ENCODE results near the gene CDH22. TPM values are rescaled to one million over a fixed set of nuclear protein-coding genes. Genes with fewer than 3 reads are reported as not detected.

CDH22 gene
- total and polyA plus RNA-seq, 2 donors from 2014 or later: 0.19 to 1.6 TPM

DNA sequence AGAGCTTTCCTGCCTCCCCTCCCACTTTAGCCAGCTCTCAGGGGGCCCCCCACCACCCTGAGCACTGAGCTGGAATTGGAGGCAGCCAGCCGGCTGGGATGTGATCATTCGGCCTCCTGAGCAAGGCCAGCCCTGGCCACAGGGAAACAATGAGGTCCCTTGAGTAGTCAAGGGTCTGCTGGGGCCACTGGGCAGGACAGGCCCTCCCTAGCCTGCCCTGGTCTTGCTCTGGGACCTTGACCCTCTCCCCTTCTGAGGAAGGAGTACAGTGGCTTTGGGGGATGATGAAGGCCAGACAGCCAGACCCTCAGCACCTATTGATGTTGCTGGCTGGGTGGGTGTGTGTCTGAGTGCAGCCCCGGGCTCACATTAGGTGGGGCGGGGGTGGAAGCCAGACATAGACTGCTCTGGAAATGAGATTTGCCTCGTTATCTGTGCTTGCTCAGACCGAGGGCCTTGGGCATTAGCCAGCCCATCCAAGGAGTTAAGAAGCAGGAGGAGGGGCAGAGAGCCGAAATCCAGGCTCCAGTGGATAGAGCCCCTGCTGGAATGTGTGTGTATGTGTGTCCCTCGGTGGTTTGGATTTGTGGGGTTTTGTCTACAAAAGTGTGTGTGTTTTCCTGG, 168.9 kb downstream of the CDH22 start:
- no peak for FAIRE-seq
- Histone ChIP-seq H3K4me3 (ENCODE audit: low read length in 3 of 3) (no peak overlapping the region), H3K4me1 (ENCODE audit: control insufficient read depth in 2 of 3, insufficient read depth in 2 of 3, low read depth in 1 of 3, low read length in 3 of 3) (no peaks in the 10 kb centered on the region), H3K9ac (ENCODE audit: low read length in 3 of 3) (no peak overlapping the region), H3K27me3 (ENCODE audit: control insufficient read depth, insufficient read depth, low read length) (peaks cover 7% of the 10 kb centered on the region), H3K36me3 (ENCODE audit: control insufficient read depth in 2 of 3, insufficient read depth in 3 of 3, low read length in 3 of 3) (no peaks in the 10 kb centered on the region), H3K27ac (ENCODE audit: low read depth in 2 of 2, low read length in 2 of 2) (no peak overlapping the region), H3K9me3 (ENCODE audit: control insufficient read depth in 2 of 3, insufficient read depth in 1 of 3, low read length in 3 of 3) (no peaks in the 10 kb centered on the region)
- DNase-seq: peak in 1 of 5 donors; percentile 46
- no peak for TF ChIP-seq CTCF (IDR thresholded peaks at IDR 0.05; ENCODE audit: borderline replicate concordance, extremely low read depth, insufficient read depth)
- intact Hi-C loops (cut with DNase I): no loop called here

DNA sequence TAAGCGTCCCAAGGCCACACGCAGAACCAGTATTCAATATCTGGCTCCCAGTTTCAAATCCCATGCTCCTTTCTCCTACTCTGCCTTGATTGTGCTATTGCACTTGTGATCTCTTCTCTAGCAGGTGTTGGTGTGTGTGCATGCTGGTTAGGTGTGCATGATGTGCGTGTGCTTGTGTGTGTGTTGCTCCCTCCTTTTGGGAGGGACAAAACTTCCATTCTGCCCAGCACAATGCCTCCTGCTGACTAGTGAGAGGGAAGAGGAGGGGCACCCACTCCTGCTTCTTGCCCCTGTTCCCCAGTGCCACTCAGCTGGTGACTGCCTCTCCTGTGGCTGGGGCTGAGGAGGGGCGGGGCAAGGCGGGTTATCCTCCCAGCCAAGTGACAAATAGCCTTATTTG, 170.5 kb downstream of the CDH22 start:
- H3K9ac ChIP-seq (ENCODE audit: low read length in 3 of 3): no peak overlapping the region
- H3K27ac ChIP-seq (ENCODE audit: low read depth in 2 of 2, low read length in 2 of 2): no peak overlapping the region
- H3K27me3 ChIP-seq (ENCODE audit: control insufficient read depth, insufficient read depth, low read length): peaks cover 9% of the 10 kb centered on the region
- H3K4me1 ChIP-seq (ENCODE audit: control insufficient read depth in 2 of 3, insufficient read depth in 2 of 3, low read depth in 1 of 3, low read length in 3 of 3): peaks cover 0 to 1% (median 0%) of the 10 kb centered on the region in 3 donors
- H3K4me3 ChIP-seq (ENCODE audit: low read length in 3 of 3): no peak overlapping the region
- no peak for DNase-seq
- no peak for TF ChIP-seq CTCF (IDR thresholded peaks at IDR 0.05; ENCODE audit: borderline replicate concordance, extremely low read depth, insufficient read depth)
- no peaks in the 10 kb centered on the region for H3K9me3 ChIP-seq (ENCODE audit: control insufficient read depth in 2 of 3, insufficient read depth in 1 of 3, low read length in 3 of 3)
- no peak for FAIRE-seq
- intact Hi-C loops (cut with DNase I): no loop called here
- H3K36me3 ChIP-seq (ENCODE audit: control insufficient read depth in 2 of 3, insufficient read depth in 3 of 3, low read length in 3 of 3): no peaks in the 10 kb centered on the region

DNA sequence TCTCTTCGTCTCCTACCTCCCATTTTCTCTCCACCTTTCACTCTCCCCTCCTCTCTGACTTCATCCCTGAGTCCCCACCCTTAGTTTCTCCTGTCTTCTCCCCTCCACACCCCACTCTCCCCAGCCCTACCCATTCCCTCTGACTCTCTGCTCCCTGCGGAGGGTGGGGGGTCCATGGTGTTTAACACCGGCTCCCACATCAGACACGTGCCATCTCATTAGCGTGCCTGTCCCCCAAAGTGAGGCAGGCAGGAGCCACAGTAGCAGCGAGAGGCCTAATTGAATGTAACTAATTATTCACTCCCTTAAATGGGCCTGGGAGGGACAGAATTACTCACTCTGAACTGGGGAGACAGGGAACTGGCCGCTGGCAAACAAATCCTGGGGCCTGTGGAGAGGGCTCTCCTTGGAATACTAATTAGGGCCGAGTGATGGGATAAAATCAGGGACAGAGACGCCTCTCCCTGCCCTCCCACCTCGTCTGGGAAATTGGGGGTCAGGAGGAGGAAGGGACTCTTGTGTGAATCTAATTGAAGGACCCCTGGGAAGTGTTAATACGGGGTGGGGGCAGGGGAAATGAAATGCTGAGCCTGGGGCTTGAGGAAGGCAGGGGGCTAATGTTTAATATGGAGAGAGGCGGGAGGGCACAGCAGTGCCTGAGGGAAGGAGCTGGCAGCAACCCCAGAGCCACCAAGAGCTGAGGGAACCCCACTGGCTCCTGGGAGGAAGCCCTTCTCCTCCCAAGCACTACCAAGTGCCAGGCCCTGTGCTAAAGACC, 172.3 kb downstream of the CDH22 start:
- peaks cover 5% of the 10 kb centered on the region for H3K27me3 ChIP-seq (ENCODE audit: control insufficient read depth, insufficient read depth, low read length)
- no peaks in the 10 kb centered on the region for H3K9me3 ChIP-seq (ENCODE audit: control insufficient read depth in 2 of 3, insufficient read depth in 1 of 3, low read length in 3 of 3)
- FAIRE-seq (no peak), DNase-seq (no peak)
- peaks cover 0 to 3% (median 0%) of the 10 kb centered on the region in 3 donors for H3K4me1 ChIP-seq (ENCODE audit: control insufficient read depth in 2 of 3, insufficient read depth in 2 of 3, low read depth in 1 of 3, low read length in 3 of 3)
- intact Hi-C loops (cut with DNase I): no loop called here
- TF ChIP-seq CTCF (IDR thresholded peaks at IDR 0.05; ENCODE audit: borderline replicate concordance, extremely low read depth, insufficient read depth): no peak
- no peak overlapping the region for H3K4me3 ChIP-seq (ENCODE audit: low read length in 3 of 3)
- H3K9ac ChIP-seq (ENCODE audit: low read length in 3 of 3): no peak overlapping the region
- H3K27ac ChIP-seq (ENCODE audit: low read depth in 2 of 2, low read length in 2 of 2): no peak overlapping the region
- H3K36me3 ChIP-seq (ENCODE audit: control insufficient read depth in 2 of 3, insufficient read depth in 3 of 3, low read length in 3 of 3): no peaks in the 10 kb centered on the region
